ENCODE results near the gene ARMCX1.
A peak's percentile ranks its signal among the peaks of the same experiment; 100 is the strongest.
"Not testable (repeated sequence)": the region's sequence is repeated elsewhere in the genome, so short reads cannot be mapped to it uniquely, and the experiment has no call there.

Gene ARMCX1

DNA sequence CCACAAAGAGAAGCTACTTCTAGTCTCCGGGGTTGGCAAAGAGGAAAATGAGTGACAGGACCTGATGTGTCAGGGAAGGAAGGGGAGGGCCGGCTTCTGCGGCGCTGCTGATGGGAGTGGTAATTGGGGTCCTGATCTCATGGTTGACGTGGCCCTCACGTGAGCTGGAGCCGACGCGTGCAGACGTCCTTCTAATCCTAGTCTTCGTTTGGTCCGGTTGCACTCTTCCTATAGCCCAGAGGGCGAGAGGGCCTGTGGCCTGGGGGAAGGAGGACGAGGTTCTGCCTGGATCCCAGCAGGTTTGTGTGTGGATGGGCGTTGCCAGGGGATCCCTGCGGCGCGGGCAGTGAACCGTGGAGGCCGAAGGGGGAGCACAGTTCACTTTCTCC lies at the start of gene ARMCX1:
TSS of gene ARMCX1 (plus strand) at position 186 of the 389 bp plus-strand sequence. CDS start 2,384 bp downstream, outside the sequence.
- peak; percentile 25 to 32 for DNase-seq (ENCODE audit: low read depth in 2 of 2)

GRCh38 chrX:101502929-101503328 lies 47.4 kb upstream of the ARMCX1 start:
- not testable (repeated sequence) for DNase-seq (ENCODE audit: low read depth in 2 of 2)

DNA sequence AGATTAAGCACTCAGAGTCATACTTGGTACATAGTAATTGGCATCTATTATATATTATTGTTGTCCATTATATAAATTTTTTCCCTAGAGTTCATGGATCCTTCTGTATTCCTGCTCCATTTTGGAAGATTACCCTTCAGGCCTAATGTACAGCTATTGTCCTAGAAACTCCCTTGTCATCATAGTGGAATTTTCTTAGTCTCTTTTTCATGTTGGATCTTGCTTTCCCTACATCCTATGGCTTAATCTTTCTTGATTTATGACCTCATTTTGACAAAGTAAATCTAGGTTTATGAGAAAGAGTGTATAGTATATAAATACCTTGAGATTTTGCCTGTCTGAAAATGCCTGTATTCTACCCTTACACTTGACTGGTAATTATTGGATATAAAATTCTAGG lies 43.0 kb upstream of the ARMCX1 start:
- DNase-seq (ENCODE audit: low read depth in 2 of 2) = no peak

- DNase-seq (ENCODE audit: low read depth in 2 of 2) = no peak
Observed at GRCh38 chrX:101507986-101508385, 42.4 kb upstream of the ARMCX1 start.

GRCh38 chrX:101530944-101531343 lies 19.4 kb upstream of the ARMCX1 start:
- no peak for DNase-seq (ENCODE audit: low read depth in 2 of 2)

GRCh38 chrX:101539116-101539515 lies 11.2 kb upstream of the ARMCX1 start:
- no peak for DNase-seq (ENCODE audit: low read depth in 2 of 2)

DNA sequence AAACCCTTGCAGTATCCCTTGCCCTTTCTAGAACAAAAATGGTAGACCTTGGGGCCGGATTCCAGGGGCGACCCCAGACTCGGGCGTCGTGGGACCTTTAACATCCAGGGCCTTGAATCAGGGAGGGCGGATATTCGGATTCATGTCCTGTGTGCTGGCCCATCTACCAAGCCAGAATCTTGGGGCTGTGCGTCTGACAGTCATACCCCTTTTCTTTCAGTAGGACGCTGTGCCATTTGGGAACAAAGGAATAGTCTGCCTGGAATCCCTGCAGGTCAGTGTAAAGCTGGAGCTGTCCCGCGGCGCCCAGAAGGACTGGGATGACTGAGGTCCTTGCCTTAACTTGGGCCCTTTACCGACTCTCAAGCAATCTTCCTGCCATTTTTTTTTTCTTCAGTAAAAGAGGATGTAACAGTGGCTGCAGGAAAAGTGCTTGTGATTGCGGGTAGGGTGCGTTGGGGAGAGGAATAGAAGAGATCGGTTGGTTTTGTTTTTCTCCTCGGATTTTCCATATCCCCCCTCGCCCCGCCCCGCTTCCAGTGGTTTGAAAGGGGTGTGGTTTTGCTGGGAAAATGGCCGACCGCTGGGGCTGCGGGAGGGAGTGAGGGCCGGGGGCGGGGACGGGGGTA lies 518 bp downstream of the ARMCX1 start:
- peak; percentile 4 to 9 for DNase-seq (ENCODE audit: low read depth in 2 of 2)

- DNase-seq (ENCODE audit: low read depth in 2 of 2) = no peak
Observed at GRCh38 chrX:101551380-101551767, 1.0 kb downstream of the ARMCX1 start.

DNA sequence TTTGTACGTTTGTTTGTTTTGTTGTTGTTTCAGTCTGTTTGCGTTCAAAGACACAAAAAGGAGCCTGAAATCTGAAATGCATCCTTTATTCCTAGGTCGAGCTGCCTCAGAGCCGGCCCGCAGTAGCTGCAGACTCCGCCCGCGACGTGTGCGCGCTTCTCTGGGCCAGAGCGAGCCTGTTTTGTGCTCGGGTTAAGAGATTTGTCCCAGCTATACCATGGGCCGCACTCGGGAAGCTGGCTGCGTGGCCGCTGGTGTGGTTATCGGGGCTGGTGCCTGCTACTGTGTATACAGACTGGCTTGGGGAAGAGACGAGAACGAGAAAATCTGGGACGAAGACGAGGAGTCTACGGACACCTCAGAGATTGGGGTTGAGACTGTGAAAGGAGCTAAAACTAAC lies 2.4 kb downstream of the ARMCX1 start:
- DNase-seq (ENCODE audit: low read depth in 2 of 2) = no peak

DNA sequence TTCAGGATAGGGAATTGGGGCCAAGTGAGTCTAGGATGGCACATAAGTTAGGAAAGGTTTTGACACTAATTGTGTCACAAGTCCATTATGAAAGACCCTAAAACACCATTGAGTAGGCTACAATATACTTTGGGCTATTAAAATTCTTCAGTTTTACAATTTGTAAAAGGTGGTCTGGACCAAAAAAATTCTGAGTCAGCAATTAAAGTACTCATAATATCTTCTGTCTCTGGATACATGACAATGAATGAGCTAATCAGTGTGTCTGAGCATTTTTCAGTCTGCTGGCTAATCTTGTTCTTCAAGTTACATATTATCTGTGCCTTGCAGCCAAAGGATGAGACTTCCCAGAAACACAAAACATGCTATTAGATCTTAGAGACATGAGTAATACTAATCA lies 14.3 kb downstream of the ARMCX1 start:
- no peak for DNase-seq (ENCODE audit: low read depth in 2 of 2)

GRCh38 chrX:101595739-101596419 lies 45.5 kb downstream of the ARMCX1 start:
- peak; percentile 38 to 57 for DNase-seq (ENCODE audit: low read depth in 2 of 2)

- not testable (repeated sequence) for DNase-seq (ENCODE audit: low read depth in 2 of 2)
Observed at GRCh38 chrX:101599592-101599991, 49.2 kb downstream of the ARMCX1 start.

DNA sequence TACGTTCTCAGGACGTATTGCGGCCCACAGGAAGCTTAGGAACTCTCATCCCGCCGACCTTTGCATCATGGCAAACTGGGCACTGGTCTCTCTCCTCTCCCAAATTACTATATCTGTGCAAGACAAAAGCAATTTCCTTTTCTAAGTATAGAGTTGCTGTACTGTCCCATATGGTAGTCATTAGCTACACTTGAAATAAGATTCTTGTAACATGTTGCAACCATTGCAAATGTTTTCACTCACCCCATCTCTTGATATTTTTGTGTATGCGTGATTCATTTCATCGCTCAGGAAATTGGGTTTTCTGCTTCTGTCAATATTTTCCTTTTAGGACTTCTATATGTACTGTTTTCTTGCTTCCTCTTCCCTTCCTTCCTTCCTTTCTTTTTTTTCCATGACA lies 51.7 kb downstream of the ARMCX1 start:
- DNase-seq (ENCODE audit: low read depth in 2 of 2) = peak; percentile 51 to 67

Measured in fibroblast of skin of left biceps (primary cell).